DMS 273 treated with DMSO at 0.1 percent for 48 hours (cell line): ENCODE measurements around the gene MUC4.
"Not testable (repeated sequence)": the region's sequence is repeated elsewhere in the genome, so short reads cannot be mapped to it uniquely, and the experiment has no call there.

Source experiments
- DNase-seq: peaks from one replicate; lab custom pipeline; 2025; lab: John Stamatoyannopoulos, UW

Gene MUC4

GRCh38 chr3:195813916-195814640 is 2.3 kb upstream of the MUC4 start:
- DNase-seq: no peak

DNA sequence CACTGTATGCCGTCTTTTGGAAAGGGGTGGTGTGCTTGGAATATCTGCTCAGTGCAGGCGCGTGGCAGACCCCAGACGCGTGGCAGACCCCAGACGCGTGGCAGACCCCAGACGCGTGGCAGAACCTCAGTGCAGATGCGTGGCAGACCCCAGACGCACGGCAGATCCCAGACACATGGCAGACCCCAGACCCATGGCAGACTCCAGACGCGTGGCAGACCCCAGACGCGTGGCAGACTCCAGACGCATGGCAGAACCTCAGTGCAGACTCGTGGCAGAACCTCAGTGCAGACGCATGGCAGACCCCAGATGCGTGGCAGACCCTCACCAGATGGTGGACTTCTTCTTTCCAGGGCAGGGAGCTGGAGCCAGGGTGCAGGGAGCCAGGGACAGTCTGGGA is 637 bp upstream of the MUC4 start:
- no peak for DNase-seq

DNA sequence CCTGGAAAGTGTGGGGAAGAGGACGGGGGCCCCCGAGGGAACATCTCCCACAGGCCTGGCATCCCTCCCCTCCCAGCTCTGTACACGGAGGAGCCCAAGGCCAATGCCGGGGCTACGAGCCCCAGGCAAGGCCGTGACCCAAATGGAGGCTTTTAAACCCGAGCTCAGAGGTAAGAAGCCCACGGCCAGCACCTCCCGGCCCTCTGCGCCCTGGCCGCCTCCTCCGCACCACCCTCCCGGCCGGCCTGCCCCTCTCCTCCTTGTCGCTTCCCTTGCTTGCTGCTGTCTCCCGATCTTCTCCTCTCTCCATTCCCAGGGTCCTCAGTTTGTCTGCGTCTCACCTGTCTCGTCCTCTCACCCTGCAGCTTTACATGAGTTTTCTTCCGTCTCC is 1.3 kb downstream of the MUC4 start:
- no peak for DNase-seq

- DNase-seq: no peak
These were observed 1.8 kb downstream of the MUC4 start for GRCh38 chr3:195809796-195810454.

- no peak for DNase-seq
These were observed 2.4 kb downstream of the MUC4 start for GRCh38 chr3:195809291-195809785.

DNA sequence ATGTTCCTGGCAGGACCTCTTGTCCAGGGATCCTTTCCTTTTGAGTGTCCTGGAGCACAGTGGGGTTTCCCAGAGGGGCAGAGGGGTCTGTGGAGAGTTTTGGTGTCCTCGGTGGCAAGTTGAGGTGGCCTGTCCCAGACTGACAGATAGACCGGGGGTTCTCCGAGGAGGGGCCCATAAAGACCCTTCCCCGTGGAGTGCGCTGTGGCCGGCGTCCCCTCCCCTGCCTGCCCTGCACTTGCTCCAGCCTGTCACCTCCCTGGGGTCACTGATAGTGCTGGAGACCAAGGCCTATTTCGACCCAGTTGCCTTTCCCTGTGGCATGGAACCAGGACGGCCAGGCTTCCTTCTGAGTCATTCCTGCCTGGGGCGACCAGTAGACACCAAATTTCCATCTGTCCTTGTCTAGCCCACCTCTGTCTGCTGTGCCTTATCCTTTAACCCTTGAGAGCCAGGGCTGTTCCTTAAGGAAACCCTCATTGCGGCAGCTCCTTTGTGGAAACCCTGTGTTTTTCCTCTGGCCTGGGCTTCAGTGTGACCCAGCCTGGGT is 2.9 kb downstream of the MUC4 start:
- DNase-seq: no peak

GRCh38 chr3:195807681-195808121 is 4.0 kb downstream of the MUC4 start:
- DNase-seq: no peak

DNA sequence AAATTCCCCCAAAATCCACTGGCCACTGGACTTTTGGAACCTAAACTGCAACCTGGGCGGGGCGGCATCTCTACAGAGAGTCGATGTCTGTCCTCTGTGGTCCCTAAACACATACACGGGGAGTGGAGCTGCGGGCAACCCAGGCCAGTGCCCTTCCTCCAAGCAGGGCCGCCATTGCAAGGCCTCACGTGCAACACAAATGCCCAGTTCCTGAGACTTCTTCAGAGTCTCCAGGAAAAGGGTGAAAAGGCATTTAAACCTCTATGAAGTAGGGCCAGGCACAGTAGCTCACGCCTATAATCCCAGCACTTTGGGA is 4.9 kb downstream of the MUC4 start:
- DNase-seq: no peak

DNA sequence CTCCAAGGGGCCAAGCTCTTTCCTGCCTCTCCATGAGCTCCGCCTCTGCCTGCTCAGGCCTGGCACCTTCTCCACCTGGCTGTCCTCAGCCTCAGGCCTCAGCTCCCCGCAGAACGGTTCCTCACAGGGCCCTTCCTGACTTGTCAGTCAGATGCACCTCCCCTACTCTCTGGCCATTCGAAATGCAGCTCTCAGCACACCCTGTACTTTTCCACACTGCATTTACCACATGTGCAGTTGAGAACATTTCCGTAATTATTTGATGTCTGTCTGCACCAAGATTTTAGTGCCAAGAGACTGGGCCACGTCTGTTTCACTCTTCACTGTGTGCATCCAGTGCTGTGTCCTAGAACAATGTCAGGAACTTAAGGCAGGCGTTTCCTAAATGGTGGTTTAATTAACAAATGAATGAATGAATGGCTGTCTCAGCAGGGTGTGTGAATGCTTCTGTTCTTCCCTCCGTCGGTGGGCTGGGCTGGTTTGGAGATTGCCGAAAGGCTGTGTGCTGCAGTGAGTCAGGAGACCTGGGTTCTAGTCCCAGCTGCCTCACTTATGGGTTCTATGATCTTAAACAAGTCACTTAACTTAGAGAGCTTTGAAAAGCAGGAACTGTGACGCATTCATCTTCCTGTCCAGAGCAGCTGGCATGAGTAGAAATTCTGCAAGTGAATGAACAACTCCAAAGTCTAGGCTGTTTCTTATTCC is 5.4 kb downstream of the MUC4 start:
- no peak for DNase-seq

- not testable (repeated sequence) for DNase-seq
These were observed 6.1 kb downstream of the MUC4 start for GRCh38 chr3:195805588-195805987.

- no peak for DNase-seq
These were observed 6.5 kb downstream of the MUC4 start for GRCh38 chr3:195805181-195805580.

DNA sequence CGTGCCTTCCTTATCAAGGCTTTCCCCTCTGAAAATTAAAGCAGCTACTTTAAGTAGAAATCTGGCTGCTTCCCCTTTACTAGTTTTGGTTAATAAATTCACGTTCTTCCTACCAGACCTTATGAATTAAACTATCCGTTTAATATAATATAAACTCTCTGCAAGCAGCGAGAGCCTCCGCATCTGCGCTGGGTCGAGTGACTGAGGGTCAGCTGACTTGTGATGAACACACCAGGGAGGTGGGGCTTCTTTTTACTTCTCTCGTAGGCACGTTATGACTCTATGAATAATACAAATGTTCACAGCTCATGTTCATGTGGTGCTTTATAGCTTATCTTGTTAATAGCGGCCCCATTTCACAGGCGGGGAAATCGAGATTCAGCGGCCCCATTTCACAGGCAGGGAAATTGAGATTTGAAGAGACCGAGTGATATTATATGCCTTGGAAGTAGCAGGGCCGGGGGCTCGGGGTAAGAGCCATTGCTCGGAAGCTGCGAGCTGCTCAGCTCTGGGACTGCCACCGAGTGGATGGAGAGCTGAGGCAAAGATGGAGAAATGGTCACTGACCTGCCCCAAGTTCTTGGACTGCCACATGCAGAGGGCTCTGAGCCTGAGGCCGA is 8.3 kb downstream of the MUC4 start:
- no peak for DNase-seq

GRCh38 chr3:195802795-195803194 is 8.9 kb downstream of the MUC4 start:
- no peak for DNase-seq

DNA sequence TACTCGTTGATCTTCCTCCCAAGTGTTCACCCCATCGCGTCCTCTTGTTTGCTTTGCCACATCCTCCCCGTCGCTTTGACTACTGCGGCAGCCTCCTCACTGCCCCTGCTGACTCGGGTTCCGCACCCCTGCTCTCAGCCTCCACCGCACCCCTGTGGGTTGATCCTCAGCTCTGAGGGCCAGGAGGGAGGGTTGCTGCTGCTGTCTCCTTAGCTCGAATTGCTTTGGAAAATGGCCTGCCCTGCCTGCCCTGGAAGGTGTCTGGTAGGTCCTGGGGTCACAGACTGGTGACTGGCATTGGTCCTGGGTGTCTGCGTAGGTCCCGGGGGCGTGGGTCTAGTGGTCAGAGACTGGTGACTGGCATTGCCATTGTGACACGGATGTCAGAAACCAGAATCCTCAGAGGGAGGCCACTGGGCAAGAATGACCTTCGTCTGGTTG is 9.4 kb downstream of the MUC4 start:
- no peak for DNase-seq

DNA sequence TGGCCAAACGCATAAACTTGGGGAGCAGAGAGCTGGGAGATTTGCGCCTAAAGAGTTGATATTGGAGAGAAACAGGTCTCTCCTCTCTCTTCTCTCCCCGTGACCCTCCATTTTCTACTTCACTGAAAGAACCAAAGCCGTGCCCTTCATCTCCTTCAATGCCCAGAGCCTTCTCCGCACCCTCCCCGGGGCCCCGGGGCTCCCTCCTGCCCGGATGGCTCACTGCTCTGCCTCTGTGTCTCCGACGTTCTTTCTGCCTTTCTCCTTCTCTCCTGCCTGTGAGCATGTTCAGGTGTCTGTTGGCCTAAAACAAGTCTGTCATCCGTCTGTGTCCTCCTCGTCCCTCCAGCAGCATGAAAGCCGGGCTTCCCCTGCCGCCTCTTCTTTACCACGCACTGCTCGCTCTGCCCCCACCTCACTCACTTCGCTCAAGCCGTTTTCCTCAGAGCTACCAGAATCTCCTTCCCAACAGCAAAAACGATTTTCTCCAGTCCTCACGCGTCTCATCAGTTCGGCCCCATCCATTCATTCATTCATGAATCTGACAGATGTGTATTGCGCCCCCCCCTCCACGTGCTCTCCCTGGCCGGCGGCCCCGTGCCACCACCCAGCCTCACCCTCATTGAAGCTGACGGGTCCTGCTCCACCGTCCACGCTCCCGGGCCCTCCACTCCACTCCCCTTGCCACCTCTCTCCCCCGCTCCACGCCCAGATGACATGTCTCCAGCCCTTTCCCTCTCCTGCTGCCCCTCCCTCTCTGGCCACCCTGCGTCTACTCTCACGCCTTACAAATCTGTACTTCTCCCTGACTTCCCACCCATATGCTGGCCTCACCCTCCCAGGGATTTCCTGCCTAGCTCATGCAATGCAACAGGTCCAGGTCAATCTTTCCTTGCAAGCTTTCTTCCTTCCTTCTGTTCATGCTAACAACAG is 10.2 kb downstream of the MUC4 start:
- DNase-seq: no peak

DNA sequence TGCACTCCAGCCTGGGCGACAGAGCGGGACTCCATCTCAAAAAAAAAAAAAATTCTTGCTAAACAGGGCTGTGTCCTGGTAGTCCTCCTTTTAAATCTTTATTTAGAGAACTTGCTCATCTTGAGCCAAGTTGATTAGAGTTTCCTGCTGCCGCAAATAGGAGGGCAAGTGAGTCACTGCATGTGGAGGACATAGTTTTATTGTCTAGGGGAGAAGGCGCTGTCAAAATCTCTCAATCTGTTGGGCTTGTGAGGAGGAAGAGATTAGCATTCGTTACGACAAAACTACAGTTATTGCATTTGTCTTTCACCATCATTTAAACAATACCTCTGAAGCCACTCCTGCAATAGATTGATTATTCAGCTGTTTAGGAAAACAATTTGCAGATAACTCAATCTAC is 11.5 kb downstream of the MUC4 start:
- no peak for DNase-seq

DNA sequence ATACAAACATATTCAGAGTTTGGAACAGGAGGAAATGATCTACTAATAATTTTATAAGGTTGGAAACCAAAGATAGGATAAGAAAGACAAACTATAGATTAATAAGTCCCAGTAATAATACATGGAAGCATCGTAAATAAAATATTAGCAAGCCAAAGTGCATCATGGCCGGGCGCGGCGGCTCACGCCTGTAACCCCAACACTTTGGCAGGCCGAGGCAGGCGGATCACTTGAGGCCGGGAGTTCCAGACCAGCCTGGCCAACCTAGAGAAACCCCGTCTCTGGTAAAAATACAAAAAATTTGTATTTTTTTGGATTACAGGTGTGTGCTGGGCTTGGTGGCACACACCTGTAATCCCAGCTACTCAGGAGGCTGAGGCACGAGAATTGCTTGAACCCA is 14.9 kb downstream of the MUC4 start:
- no peak for DNase-seq

- DNase-seq: no peak
These were observed 17.0 kb downstream of the MUC4 start for GRCh38 chr3:195794708-195795107.

GRCh38 chr3:195792621-195793020 is 19.1 kb downstream of the MUC4 start:
- not testable (repeated sequence) for DNase-seq

DNA sequence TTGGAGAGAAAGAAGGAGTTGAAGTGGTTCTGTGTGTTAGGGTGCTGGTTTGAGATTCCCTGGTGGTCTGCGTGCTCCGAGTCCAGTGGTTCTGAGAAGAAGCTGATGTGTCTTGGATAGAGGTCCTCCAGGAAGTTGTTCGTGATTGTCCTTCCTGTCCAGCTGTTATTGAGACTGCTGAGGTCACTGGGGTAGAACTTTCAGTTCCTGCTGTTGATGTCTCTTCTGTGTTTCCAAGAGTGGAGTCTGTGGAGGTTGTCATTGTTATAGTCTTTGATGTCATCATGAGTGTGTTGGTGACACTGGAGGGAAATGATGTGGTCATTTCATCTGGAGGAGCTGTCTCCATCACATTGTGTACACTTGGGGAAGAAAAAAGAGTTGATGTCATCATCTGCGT is 20.8 kb downstream of the MUC4 start:
- no peak for DNase-seq
